ENCODE results near the gene LVRN.

Gene LVRN

GRCh38 chr5:116025866-116026265, 63.6 kb downstream of the LVRN start:
- DNase-seq (ENCODE audit: low spot score): no peak

- DNase-seq (ENCODE audit: low spot score): peak; percentile 10
These were observed 69.8 kb downstream of the LVRN start, which contains the start of gene ARL14EPL for GRCh38 chr5:116032094-116032517. Gene ARL14EPL (plus strand): TSS chr5:116032472. CDS start chr5:116051466, 18,994 bp downstream.

- DNase-seq (ENCODE audit: low spot score): no peak
These were observed 70.7 kb downstream of the LVRN start for GRCh38 chr5:116032991-116033390.

GRCh38 chr5:116035123-116035522, 72.8 kb downstream of the LVRN start:
- no peak for DNase-seq (ENCODE audit: low spot score)

- no peak for DNase-seq (ENCODE audit: low spot score)
These were observed 75.1 kb downstream of the LVRN start for GRCh38 chr5:116037236-116037822.

- no peak for DNase-seq (ENCODE audit: low spot score)
These were observed 76.5 kb downstream of the LVRN start for GRCh38 chr5:116038817-116039216.

GRCh38 chr5:116042375-116042774, 80.1 kb downstream of the LVRN start:
- no peak for DNase-seq (ENCODE audit: low spot score)

GRCh38 chr5:116044073-116044472, 81.8 kb downstream of the LVRN start:
- DNase-seq (ENCODE audit: low spot score): no peak

GRCh38 chr5:116045821-116046220, 83.5 kb downstream of the LVRN start:
- DNase-seq (ENCODE audit: low spot score): no peak

GRCh38 chr5:116046261-116046660, 84.0 kb downstream of the LVRN start:
- DNase-seq (ENCODE audit: low spot score): no peak

GRCh38 chr5:116046823-116047222, 84.5 kb downstream of the LVRN start:
- no peak for DNase-seq (ENCODE audit: low spot score)

GRCh38 chr5:116058346-116058936, 96.2 kb downstream of the LVRN start:
- DNase-seq (ENCODE audit: low spot score): no peak

GRCh38 chr5:116062352-116062751, 100.1 kb downstream of the LVRN start:
- DNase-seq (ENCODE audit: low spot score): no peak

GRCh38 chr5:116063950-116064349, 101.7 kb downstream of the LVRN start:
- no peak for DNase-seq (ENCODE audit: low spot score)

GRCh38 chr5:116068028-116068632, 105.9 kb downstream of the LVRN start:
- DNase-seq (ENCODE audit: low spot score): no peak

GRCh38 chr5:116071211-116071610, 108.9 kb downstream of the LVRN start:
- no peak for DNase-seq (ENCODE audit: low spot score)

GRCh38 chr5:116075191-116075831, 113.0 kb downstream of the LVRN start:
- DNase-seq (ENCODE audit: low spot score): no peak

GRCh38 chr5:116076496-116076895, 114.2 kb downstream of the LVRN start:
- no peak for DNase-seq (ENCODE audit: low spot score)
